ENCODE data around the gene ATP6V1C2. TPM values are rescaled to one million over a fixed set of nuclear protein-coding genes. Genes with fewer than 3 reads are reported as not detected.

The ATP6V1C2 gene, protein sequence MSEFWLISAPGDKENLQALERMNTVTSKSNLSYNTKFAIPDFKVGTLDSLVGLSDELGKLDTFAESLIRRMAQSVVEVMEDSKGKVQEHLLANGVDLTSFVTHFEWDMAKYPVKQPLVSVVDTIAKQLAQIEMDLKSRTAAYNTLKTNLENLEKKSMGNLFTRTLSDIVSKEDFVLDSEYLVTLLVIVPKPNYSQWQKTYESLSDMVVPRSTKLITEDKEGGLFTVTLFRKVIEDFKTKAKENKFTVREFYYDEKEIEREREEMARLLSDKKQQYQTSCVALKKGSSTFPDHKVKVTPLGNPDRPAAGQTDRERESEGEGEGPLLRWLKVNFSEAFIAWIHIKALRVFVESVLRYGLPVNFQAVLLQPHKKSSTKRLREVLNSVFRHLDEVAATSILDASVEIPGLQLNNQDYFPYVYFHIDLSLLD
- not detected in 2 replicates for total RNA-seq (ENCODE audit: low replicate concordance)

- no peak for DNase-seq (ENCODE audit: low read depth)
- H3K4me3 ChIP-seq (ENCODE audit: low read depth, low read length), result peak within 1 kb of the TSS; percentile 50
Observed at GRCh38 chr2:10721396-10722251, at the start of gene ATP6V1C2. Gene ATP6V1C2 (plus strand): TSS chr2:10721630. CDS start chr2:10722850, 1,220 bp downstream.

GRCh38 chr2:10675131-10675530 is 46.3 kb upstream of the ATP6V1C2 start:
- TF ChIP-seq, protein P1, sequence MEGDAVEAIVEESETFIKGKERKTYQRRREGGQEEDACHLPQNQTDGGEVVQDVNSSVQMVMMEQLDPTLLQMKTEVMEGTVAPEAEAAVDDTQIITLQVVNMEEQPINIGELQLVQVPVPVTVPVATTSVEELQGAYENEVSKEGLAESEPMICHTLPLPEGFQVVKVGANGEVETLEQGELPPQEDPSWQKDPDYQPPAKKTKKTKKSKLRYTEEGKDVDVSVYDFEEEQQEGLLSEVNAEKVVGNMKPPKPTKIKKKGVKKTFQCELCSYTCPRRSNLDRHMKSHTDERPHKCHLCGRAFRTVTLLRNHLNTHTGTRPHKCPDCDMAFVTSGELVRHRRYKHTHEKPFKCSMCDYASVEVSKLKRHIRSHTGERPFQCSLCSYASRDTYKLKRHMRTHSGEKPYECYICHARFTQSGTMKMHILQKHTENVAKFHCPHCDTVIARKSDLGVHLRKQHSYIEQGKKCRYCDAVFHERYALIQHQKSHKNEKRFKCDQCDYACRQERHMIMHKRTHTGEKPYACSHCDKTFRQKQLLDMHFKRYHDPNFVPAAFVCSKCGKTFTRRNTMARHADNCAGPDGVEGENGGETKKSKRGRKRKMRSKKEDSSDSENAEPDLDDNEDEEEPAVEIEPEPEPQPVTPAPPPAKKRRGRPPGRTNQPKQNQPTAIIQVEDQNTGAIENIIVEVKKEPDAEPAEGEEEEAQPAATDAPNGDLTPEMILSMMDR (IDR thresholded peaks at IDR 0.05; ENCODE audit: insufficient read depth, low read length), result no peak
- no peak for DNase-seq (ENCODE audit: low read depth)
- no peak overlapping the region for H3K4me3 ChIP-seq (ENCODE audit: low read depth, low read length)

More at GRCh38 chr2:10721396-10722251, at the start of gene ATP6V1C2:
- TF ChIP-seq, protein P1 (IDR thresholded peaks at IDR 0.05; ENCODE audit: insufficient read depth, low read length), result no peak

GRCh38 chr2:10678225-10678624 is 43.2 kb upstream of the ATP6V1C2 start:
- TF ChIP-seq, protein P1 (IDR thresholded peaks at IDR 0.05; ENCODE audit: insufficient read depth, low read length), result no peak
- no peak for DNase-seq (ENCODE audit: low read depth)
- no peak overlapping the region for H3K4me3 ChIP-seq (ENCODE audit: low read depth, low read length)

- no peak for DNase-seq (ENCODE audit: low read depth)
- no peak overlapping the region for H3K4me3 ChIP-seq (ENCODE audit: low read depth, low read length)
- TF ChIP-seq, protein P1 (IDR thresholded peaks at IDR 0.05; ENCODE audit: insufficient read depth, low read length), result no peak
Observed at GRCh38 chr2:10680214-10680613, 41.2 kb upstream of the ATP6V1C2 start.

DNA sequence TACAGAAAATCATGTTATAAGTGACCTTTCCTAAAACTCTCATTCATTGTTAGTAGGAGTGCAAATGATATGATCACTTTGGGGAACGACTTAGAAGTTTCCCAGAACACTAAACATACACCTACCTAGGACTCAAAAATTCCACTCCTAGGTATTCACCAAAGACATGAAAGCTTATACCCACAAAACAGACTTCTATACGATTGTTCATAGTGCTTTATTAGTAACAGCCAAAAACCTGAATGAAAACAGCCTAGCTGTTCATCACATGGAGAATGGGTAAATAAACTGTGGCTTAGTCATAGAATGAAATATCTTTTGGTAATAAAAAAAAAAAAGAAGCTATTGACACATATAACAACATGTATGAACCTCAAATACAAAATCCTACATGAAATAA is 40.5 kb upstream of the ATP6V1C2 start:
- DNase-seq (ENCODE audit: low read depth), result no peak
- TF ChIP-seq, protein P1 (IDR thresholded peaks at IDR 0.05; ENCODE audit: insufficient read depth, low read length), result no peak
- H3K4me3 ChIP-seq (ENCODE audit: low read depth, low read length), result no peak overlapping the region

- TF ChIP-seq, protein P1 (IDR thresholded peaks at IDR 0.05; ENCODE audit: insufficient read depth, low read length), result no peak
- no peak overlapping the region for H3K4me3 ChIP-seq (ENCODE audit: low read depth, low read length)
- no peak for DNase-seq (ENCODE audit: low read depth)
Observed at GRCh38 chr2:10686176-10686730, 35.2 kb upstream of the ATP6V1C2 start.

Data from fibroblast of the aortic adventitia (primary cell).